Mucosa of descending colon (tissue), 3 donors: Measurements from ENCODE around the gene MTFMT. TPM values are rescaled to one million over a fixed set of nuclear protein-coding genes. Genes with fewer than 3 reads are reported as not detected.

Experiments used
- ATAC-seq: fragments of 200-7000 bp; cut with Tn5 transposase; one replicate; pipeline ENCODE4 v1.9.1; 2020; ENCODE audit warnings: mild to moderate bottlenecking, moderate library complexity
- DNase-seq, 3 donors: peaks; one replicate each; pipeline ENCODE4 v3.0.0-alpha.2; 2020
- H3K36me3 ChIP-seq: fragments of 200-600 bp; one replicate; pipeline ENCODE4 v1.8.0; 2021; ENCODE audit warnings: low read depth, mild to moderate bottlenecking
- H3K4me1 ChIP-seq: fragments of 200-600 bp; one replicate; pipeline ENCODE4 v1.8.0; 2021; ENCODE audit warnings: low read depth, mild to moderate bottlenecking
- H3K4me3 ChIP-seq: fragments of 200-600 bp; one replicate; pipeline ENCODE4 v1.8.0; 2021; ENCODE audit warnings: mild to moderate bottlenecking
- H3K9me3 ChIP-seq: fragments of 200-600 bp; one replicate; pipeline ENCODE4 v1.8.0; 2021; ENCODE audit warnings: mild to moderate bottlenecking
- CTCF ChIP-seq: fragments of 200-600 bp; IDR thresholded peaks from one replicate; pipeline ENCODE4 v1.8.0; 2022; ENCODE audit warnings: antibody characterized with exemption, mild to moderate bottlenecking
- intact Hi-C, 2 donors: fragments of 100-400 bp; cut with DNase I in 1 of 2; cut with micrococcal nuclease in 1 of 2; formaldehyde crosslinking; loops; one replicate each; pipeline versions ENCODE4 v1.11.0 to v1.11.1; 2022; cut with DNase I, micrococcal nuclease
- total RNA-seq, 3 donors: library from RNA; stranded (reverse); fragmentation: NEBNext Ultra II Directional in 2 of 3; extraction: Animal tissue kit (Norgen Biotek cat#: 25700) in 2 of 3; gene quantifications; one replicate each; pipeline versions ENCODE4 v1.2.1 to v1.2.4, GENCODE V29; 2021 to 2023
- donor health status: DM: no; HTN: no; CAD: no; lungs with moderate emphysema.
- donor health status: DM: no; HTN: no; CAD: no.
- donor health status: DM: no; HTN: yes; CAD: no.

The MTFMT gene
- total RNA-seq, 3 donors from 2014 or later, result 17.5 to 24.0 (median 19.2) TPM

GRCh38 chr15:64979252-64979710 is 50.2 kb downstream of the MTFMT start:
- no peak overlapping the region for H3K4me3 ChIP-seq
- no peaks in the 10 kb centered on the region for H3K36me3 ChIP-seq
- H3K4me1 ChIP-seq, result no peaks in the 10 kb centered on the region
- DNase-seq (no peak), ATAC-seq (no peak)
- H3K9me3 ChIP-seq, result no peaks in the 10 kb centered on the region
- no peak for TF ChIP-seq CTCF
- intact Hi-C loops, result no loop called here

- Histone ChIP-seq H3K4me3 (no peak overlapping the region), H3K36me3 (no peaks in the 10 kb centered on the region), H3K9me3 (no peaks in the 10 kb centered on the region), H3K4me1 (no peaks in the 10 kb centered on the region)
- TF ChIP-seq CTCF, result no peak
- DNase-seq, result no peak
- intact Hi-C loops, result no loop called here
- no peak for ATAC-seq
Measured at GRCh38 chr15:64975390-64975789, 54.0 kb downstream of the MTFMT start.

- H3K36me3 ChIP-seq, result no peaks in the 10 kb centered on the region
Measured at GRCh38 chr15:64970698-64971097, 58.7 kb downstream of the MTFMT start.

GRCh38 chr15:64969401-64969800 is 60.0 kb downstream of the MTFMT start:
- intact Hi-C loops, result no loop called here
- no peaks in the 10 kb centered on the region for H3K36me3 ChIP-seq
- ATAC-seq (no peak), DNase-seq (no peak)
- no peak for TF ChIP-seq CTCF
- no peaks in the 10 kb centered on the region for H3K9me3 ChIP-seq
- H3K4me3 ChIP-seq, result no peak overlapping the region
- H3K4me1 ChIP-seq, result no peaks in the 10 kb centered on the region

More at GRCh38 chr15:64970698-64971097, 58.7 kb downstream of the MTFMT start:
- Histone ChIP-seq H3K4me3 (no peak overlapping the region), H3K9me3 (no peaks in the 10 kb centered on the region), H3K4me1 (no peaks in the 10 kb centered on the region)
- intact Hi-C loops, result no loop called here
- DNase-seq (no peak), ATAC-seq (no peak)
- TF ChIP-seq CTCF, result no peak

- intact Hi-C loops, result no loop called here
Measured at GRCh38 chr15:64961013-64961412, 68.4 kb downstream of the MTFMT start.

More at GRCh38 chr15:64961013-64961412, 68.4 kb downstream of the MTFMT start:
- Histone ChIP-seq H3K9me3 (no peaks in the 10 kb centered on the region), H3K36me3 (peaks cover 21% of the 10 kb centered on the region), H3K4me3 (no peak overlapping the region), H3K4me1 (no peaks in the 10 kb centered on the region)
- DNase-seq (no peak), ATAC-seq (no peak)
- no peak for TF ChIP-seq CTCF
